Activated CD4-positive, alpha-beta T cell treated with anti-CD3 and anti-CD28 coated beads, Interleukin-2, amount 10 ng/mL, durations not matched to agents 24 days and 14 days (primary cell): ENCODE results near the gene ZNRD2. TPM values are rescaled to one million over a fixed set of nuclear protein-coding genes. Genes with fewer than 3 reads are reported as not detected.

Source experiments
- DNase-seq: peaks from one replicate; pipeline ENCODE4 v3.0.0; 2022
- H3K27ac Mint-ChIP-seq: one replicate; pipeline ENCODE4 v1.8.0; 2022; ENCODE audit warnings: mild to moderate bottlenecking, mixed read lengths
- H3K27me3 Mint-ChIP-seq: one replicate; pipeline ENCODE4 v1.8.0; 2022; ENCODE audit warnings: mixed read lengths
- H3K36me3 Mint-ChIP-seq: one replicate; pipeline ENCODE4 v1.8.0; 2022; ENCODE audit warnings: low read depth, mild to moderate bottlenecking, mixed read lengths
- H3K4me1 Mint-ChIP-seq: one replicate; pipeline ENCODE4 v1.8.0; 2021; ENCODE audit warnings: mixed read lengths
- H3K4me3 Mint-ChIP-seq: one replicate; pipeline ENCODE4 v1.8.0; 2022; ENCODE audit warnings: mild to moderate bottlenecking, moderate library complexity, mixed read lengths
- H3K9me3 Mint-ChIP-seq: one replicate; pipeline ENCODE4 v1.8.0; 2021; ENCODE audit warnings: mixed read lengths
- intact Hi-C: fragments of 100-400 bp; cut with micrococcal nuclease; formaldehyde crosslinking; loops from one replicate; pipeline ENCODE4 v1.15.1; 2023
- total RNA-seq: library from RNA; stranded (reverse); gene quantifications from 2 replicates; pipeline ENCODE4 v1.2.3, GENCODE V29; 2022

The ZNRD2 gene
- total RNA-seq, 1 donor from 2014 or later = 83.3 TPM

DNA sequence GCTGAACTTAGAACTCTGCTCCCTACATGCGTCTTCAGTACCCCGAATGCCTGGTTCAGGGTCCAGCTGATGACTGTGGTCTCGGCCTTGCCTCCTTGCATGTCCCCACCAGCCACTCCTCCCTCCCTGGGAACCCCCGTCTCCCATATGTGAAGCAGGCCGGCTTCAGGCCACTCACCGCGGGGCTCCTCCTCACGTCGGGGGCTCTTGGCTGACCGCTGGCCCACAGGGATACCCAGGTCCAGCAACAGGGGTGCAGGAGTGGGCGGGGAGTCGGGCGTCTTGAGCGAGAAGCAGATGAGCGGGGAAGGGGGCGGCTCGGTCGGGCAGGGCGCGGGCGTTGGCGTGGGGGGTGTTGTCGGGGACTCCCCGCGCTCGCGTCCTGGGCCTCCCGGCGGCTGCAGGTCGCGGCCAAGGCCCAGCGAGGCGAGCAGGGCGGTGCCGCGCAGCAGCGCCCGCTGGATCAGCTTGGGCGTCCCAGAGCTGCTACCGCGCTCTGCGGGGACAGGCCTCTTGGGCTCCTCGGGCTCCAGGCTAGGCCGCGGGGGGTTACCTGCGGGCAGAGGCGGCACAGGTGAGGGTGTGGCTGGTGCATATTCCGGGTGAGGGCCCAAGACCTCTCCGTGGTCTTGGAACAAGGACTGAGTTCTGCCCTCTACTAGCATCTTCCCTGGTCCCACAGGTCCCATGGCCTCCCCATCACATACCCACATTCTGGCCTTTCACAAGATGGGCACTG, 29.1 kb downstream of the ZNRD2 start:
- no peak overlapping the region for H3K27ac Mint-ChIP-seq

DNA sequence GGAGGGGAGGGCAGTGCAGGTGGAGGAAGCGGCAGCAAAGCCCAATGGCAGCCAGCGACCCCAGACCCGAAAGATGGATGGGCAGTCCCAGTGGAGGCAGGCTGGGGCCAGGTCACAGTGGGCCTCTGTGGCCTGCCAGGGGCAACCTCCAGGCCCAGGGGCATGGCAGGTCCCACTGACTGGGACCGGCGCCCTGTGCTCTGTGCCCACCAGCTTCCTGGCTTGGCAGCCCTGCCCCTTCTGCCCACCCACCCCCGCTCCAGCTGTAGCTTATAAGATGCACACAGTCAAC, 29.6 kb downstream of the ZNRD2 start:
- intact Hi-C loops = no loop called here
- Mint-ChIP-seq H3K27me3 (no peaks in the 10 kb centered on the region), H3K4me3 (no peak overlapping the region), H3K9me3 (no peaks in the 10 kb centered on the region), H3K27ac (no peak overlapping the region), H3K4me1 (peaks cover 7% of the 10 kb centered on the region), H3K36me3 (peaks cover 34% of the 10 kb centered on the region)
- DNase-seq = no peak

More for the DNA sequence above, 29.1 kb downstream of the ZNRD2 start:
- peaks cover 33% of the 10 kb centered on the region for H3K36me3 Mint-ChIP-seq
- no peak overlapping the region for H3K4me3 Mint-ChIP-seq
- intact Hi-C loops = no loop called here
- no peak for DNase-seq
- no peaks in the 10 kb centered on the region for H3K27me3 Mint-ChIP-seq
- no peaks in the 10 kb centered on the region for H3K9me3 Mint-ChIP-seq
- H3K4me1 Mint-ChIP-seq = peaks cover 9% of the 10 kb centered on the region

DNA sequence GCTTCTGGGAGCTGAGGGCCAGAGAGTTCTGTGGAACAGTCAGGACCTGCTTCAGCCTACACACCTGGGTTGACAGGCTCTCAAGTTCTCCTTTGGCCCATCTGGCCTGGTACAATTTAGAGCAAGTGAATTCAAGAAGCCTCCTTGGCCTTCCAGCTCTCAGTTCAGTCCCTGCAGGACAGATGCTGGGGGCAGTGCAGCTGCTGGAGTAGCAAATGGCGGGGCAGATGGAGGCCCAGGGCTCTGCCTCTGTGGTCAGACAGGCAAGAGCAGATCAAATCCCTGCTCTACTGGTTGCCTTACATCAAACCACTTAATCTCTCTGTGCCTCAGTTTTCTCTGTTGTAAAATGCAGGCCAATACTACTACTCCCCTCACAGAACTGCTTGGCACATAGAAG, 34.0 kb downstream of the ZNRD2 start:
- H3K27ac Mint-ChIP-seq = no peak overlapping the region
- no peaks in the 10 kb centered on the region for H3K9me3 Mint-ChIP-seq
- peaks cover 4% of the 10 kb centered on the region for H3K4me1 Mint-ChIP-seq
- H3K36me3 Mint-ChIP-seq = peaks cover 46% of the 10 kb centered on the region
- no peaks in the 10 kb centered on the region for H3K27me3 Mint-ChIP-seq
- no peak for DNase-seq
- intact Hi-C loops = no loop called here
- no peak overlapping the region for H3K4me3 Mint-ChIP-seq

DNA sequence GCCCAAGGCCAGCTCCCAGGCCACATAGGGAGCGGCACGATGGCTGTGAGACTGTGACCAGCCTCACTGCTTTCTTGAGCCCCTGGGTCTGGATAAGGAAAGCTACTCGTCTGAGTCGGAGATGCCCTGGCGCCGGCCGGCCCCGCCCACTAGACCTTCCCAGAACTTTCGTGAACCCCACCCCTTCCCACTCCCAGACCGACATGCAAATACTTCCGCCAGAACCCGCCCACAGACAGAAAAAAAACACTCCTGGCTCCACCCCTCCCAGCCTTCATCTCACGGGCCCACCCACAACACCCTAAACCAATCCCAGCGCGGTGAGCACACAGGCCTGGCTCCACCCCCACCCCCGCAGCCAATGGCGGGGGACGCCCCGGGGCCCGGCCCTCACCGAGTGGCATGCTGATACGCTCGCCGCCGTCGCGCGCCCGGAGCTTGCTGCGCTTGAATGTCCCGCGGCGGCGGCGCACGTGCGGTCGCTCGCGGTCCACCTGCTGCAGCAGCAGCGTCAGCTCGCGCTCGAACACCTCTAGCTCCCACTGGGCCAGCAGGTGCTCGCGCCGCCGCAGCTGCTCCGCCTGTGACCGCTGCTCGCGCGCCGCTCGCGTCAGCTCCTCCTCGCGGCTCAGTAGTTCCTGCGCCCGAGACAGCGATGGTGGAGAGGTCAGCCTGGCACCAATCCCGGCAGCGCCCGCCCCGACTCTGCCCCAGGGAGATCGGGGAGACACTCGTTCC, 36.8 kb downstream of the ZNRD2 start:
- no peak overlapping the region for H3K4me3 Mint-ChIP-seq
- intact Hi-C loops = no loop called here
- peaks cover 55% of the 10 kb centered on the region for H3K36me3 Mint-ChIP-seq
- no peak for DNase-seq
- no peaks in the 10 kb centered on the region for H3K9me3 Mint-ChIP-seq
- no peaks in the 10 kb centered on the region for H3K27me3 Mint-ChIP-seq
- H3K27ac Mint-ChIP-seq = no peak overlapping the region
- peaks cover 26% of the 10 kb centered on the region for H3K4me1 Mint-ChIP-seq

DNA sequence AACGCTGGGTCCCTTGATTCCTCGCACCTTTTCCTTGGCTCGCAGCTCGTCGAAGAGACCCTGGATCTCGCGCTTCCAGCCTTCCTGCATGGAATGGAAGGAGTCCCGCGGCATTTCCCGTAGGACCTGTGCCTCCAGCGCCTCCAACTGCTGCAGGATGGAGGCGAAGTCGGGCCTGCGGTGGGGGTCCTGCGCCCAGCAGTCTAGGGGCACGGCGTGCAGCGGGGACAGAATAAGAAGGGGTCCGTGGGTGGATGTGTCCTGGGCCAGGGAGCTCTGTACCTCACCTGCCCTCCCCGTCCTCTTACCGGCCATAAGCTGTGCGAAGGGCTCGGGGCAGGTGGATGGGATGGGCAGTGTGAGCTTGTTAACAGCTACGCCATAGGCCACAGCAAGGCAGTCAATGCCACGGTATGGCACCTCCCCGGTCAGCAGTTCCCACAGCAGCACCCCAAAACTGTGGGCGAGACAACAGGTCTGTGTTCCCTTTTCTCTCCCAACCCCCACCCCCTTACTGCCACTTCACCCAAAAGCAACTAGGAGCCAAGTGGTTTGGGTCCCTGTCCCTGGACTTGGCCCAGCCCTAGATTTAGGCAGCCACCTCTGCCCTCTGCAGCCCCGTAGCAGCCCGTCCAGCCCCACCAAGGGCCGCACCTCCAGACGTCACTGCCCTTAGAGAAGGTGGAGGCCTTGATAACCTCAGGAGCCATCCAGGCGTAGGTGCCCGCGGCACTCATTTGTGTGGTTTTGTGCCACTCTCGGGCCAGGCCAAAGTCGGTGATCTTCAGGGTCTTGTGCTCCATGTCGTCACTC, 37.5 kb downstream of the ZNRD2 start:
- peaks cover 60% of the 10 kb centered on the region for H3K36me3 Mint-ChIP-seq

DNA sequence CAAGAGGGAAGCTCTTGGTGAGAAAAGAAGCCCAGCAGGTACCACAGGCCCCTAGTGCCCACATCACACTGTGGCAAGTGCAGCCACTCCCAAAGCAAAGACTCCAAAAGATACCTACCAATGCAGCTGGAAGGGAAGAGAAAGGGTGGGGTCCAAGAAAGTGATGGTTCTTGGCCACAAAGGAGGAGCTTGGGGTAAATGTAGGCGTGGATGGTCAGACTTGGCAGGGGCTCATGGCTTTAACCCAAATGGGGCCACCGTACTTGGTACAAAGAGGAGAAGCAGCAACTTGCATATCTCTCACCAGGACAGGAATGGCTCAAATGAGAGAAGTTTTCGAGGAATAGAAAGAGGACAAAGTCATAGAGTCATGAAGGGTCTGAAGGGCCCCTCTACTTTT, 39.0 kb downstream of the ZNRD2 start:
- DNase-seq = no peak
- H3K36me3 Mint-ChIP-seq = peaks cover 54% of the 10 kb centered on the region
- peaks cover 36% of the 10 kb centered on the region for H3K4me1 Mint-ChIP-seq
- intact Hi-C loops = no loop called here
- H3K27me3 Mint-ChIP-seq = no peaks in the 10 kb centered on the region
- no peaks in the 10 kb centered on the region for H3K9me3 Mint-ChIP-seq
- H3K27ac Mint-ChIP-seq = peak overlapping the region; percentile 22
- H3K4me3 Mint-ChIP-seq = peak overlapping the region; percentile 16

More for the DNA sequence above, 37.5 kb downstream of the ZNRD2 start:
- Mint-ChIP-seq H3K27me3 (no peaks in the 10 kb centered on the region), H3K4me1 (peaks cover 31% of the 10 kb centered on the region), H3K4me3 (no peak overlapping the region), H3K27ac (no peak overlapping the region), H3K9me3 (no peaks in the 10 kb centered on the region)
- DNase-seq = no peak
- intact Hi-C loops = no loop called here

DNA sequence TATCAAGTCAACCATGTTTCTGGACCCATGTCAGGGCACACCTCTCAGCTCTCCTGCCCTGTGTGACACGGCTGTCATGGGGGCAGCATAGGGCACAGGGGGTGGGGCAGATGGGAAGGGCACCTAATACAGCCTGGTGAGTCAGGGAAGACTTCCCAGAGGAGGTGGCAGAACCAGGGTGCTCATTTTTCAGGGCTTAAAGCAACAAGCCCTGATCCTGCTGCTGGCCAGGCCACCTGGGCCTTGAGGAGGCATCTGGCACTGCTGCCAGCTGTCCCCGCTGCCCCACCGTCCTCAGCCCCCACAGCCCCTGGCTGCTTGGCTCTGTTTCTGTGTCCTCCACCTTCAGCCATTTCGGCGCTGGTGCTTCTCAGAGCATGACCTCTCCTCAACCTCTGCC, 39.4 kb downstream of the ZNRD2 start:
- H3K27ac Mint-ChIP-seq = peak overlapping the region; percentile 78
- intact Hi-C loops = no loop called here
- peaks cover 51% of the 10 kb centered on the region for H3K36me3 Mint-ChIP-seq

DNA sequence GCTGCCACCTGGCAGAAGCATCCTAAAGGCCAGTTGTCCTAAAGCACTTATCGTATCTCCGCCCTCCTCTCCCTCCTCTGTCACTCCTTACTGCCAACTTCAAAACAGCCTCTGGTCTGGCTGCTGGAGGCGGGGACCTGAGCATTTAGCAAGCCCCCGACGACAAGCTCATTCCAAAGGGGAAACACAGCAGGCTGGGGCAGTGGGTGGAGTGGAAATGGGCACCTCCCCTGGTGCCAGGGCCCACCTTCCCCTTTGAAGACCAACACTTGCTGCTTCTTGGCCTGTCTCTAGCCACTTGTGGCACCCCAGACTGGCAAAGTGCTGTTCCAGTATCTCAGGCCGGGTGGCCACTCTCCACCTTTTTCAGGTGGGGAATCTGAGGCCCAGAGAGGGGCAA, 40.1 kb downstream of the ZNRD2 start:
- Mint-ChIP-seq H3K36me3 (peaks cover 53% of the 10 kb centered on the region), H3K4me1 (peaks cover 39% of the 10 kb centered on the region), H3K27me3 (peaks cover under 1% of the 10 kb centered on the region), H3K4me3 (peak overlapping the region; percentile 97), H3K9me3 (no peaks in the 10 kb centered on the region), H3K27ac (peak overlapping the region; percentile 78)
- intact Hi-C loops = no loop called here
- DNase-seq = no peak

More for the DNA sequence above, 39.4 kb downstream of the ZNRD2 start:
- Mint-ChIP-seq H3K4me3 (peak overlapping the region; percentile 97), H3K9me3 (no peaks in the 10 kb centered on the region), H3K4me1 (peaks cover 36% of the 10 kb centered on the region), H3K27me3 (no peaks in the 10 kb centered on the region)
- DNase-seq = no peak

DNA sequence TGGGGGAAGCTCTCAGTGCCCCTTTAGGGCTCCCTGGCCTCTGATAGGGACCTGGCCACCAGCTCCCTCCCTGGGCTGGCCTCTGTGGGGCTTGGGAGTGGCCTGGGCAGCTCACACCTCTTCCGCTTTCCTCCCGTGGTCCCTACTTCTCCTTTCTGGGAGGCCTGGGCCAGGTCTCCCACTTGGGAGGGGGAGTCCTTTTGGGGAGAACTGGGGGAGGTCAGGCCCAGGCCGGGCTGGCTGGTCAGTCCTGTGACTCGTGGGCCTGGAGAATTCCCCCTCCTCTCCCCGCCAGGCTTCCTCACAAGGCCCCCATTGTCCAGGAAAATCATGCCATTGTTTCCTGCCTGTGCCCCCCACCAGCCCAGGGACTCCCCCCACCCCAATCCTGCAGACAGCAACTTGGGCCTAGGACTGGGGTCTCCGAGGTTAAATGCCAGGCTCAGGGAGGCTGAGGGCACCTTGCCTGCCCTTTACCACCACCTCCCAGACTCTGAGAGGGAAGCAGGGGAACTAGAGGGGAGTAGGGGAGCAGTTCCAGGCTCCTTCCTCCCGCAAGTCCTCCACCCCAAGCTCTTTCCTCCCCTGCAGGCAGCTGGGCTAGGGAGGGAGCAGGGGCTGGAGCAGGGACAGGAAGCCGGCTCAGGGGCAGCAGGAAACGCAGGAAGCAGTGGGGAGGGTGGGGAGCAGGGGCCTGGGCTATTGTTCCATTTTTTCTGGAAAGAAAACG, 40.9 kb downstream of the ZNRD2 start:
- Mint-ChIP-seq H3K27ac (peak overlapping the region; percentile 78), H3K9me3 (no peaks in the 10 kb centered on the region), H3K27me3 (peaks cover 3% of the 10 kb centered on the region), H3K4me3 (peak overlapping the region; percentile 97), H3K4me1 (peaks cover 41% of the 10 kb centered on the region), H3K36me3 (peaks cover 50% of the 10 kb centered on the region)
- intact Hi-C loops = no loop called here
- no peak for DNase-seq

DNA sequence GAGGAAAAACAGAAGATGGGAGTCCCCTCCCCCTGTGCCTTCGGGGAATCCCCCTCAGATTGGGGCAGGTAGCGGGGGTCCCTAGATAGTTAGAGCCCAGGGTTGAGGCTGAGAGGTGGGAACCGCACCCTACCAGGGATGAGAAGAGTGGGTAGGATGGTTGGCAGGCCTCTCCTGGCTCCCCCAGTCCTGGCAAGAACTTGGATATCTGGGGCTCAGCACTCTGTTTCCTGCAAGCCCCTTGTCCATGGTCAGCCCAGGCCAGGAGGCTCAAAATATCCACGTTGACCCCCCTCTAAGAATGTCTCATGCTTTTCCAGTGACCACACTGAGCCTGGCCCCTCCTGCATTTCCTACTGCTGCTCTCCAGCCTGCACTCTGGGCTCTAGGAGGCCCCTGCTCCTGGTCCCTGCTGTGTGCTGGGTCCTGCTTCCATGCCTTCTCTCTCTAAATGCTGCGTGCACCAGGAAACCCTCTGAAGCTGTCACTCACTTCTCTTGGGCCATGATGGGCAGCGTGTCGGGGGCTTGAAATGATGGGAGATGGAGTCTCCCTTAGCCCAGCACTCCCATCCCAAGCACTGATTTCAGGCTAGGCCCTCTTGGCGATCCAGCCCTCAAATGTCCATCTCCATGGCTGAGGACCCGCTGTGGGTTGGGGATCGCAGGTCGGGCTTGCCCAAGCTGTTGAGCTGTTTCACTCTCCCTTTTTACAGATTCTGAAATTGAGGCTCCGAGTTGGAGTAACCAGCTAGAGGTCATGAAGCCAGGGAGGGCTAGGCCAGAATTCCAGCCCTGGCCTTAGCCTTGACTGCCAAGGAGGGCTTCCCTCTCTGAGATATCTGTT, 41.7 kb downstream of the ZNRD2 start:
- H3K4me1 Mint-ChIP-seq = peaks cover 48% of the 10 kb centered on the region
- H3K4me3 Mint-ChIP-seq = peak overlapping the region; percentile 97
- no peaks in the 10 kb centered on the region for H3K9me3 Mint-ChIP-seq
- intact Hi-C loops = no loop called here
- peaks cover 51% of the 10 kb centered on the region for H3K36me3 Mint-ChIP-seq
- peaks cover 3% of the 10 kb centered on the region for H3K27me3 Mint-ChIP-seq
- DNase-seq = no peak
- peak overlapping the region; percentile 90 for H3K27ac Mint-ChIP-seq

DNA sequence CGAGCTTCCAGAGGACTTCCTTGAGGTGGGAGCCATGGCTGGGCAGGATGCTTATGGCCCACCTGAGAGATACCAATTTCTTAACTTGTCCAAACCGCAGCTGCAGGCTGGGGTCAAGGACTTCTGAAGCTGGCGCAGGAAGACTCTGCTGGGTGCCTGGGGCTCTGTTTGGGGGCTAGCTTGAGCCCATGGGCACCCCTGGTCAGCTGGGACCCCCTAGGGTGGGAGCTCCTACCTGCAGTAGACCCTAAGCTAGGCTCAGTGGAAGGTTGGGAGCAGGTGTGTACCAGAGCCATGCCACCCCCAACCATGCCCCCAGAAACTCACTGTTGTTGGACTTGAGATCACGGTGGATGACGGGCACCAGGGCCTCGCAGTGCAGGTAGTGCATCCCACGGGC, 42.4 kb downstream of the ZNRD2 start:
- DNase-seq = no peak
- Mint-ChIP-seq H3K27ac (peak overlapping the region; percentile 90), H3K4me3 (peak overlapping the region; percentile 97), H3K4me1 (peaks cover 49% of the 10 kb centered on the region), H3K27me3 (peaks cover 3% of the 10 kb centered on the region), H3K36me3 (peaks cover 52% of the 10 kb centered on the region), H3K9me3 (no peaks in the 10 kb centered on the region)
- intact Hi-C loops = no loop called here

DNA sequence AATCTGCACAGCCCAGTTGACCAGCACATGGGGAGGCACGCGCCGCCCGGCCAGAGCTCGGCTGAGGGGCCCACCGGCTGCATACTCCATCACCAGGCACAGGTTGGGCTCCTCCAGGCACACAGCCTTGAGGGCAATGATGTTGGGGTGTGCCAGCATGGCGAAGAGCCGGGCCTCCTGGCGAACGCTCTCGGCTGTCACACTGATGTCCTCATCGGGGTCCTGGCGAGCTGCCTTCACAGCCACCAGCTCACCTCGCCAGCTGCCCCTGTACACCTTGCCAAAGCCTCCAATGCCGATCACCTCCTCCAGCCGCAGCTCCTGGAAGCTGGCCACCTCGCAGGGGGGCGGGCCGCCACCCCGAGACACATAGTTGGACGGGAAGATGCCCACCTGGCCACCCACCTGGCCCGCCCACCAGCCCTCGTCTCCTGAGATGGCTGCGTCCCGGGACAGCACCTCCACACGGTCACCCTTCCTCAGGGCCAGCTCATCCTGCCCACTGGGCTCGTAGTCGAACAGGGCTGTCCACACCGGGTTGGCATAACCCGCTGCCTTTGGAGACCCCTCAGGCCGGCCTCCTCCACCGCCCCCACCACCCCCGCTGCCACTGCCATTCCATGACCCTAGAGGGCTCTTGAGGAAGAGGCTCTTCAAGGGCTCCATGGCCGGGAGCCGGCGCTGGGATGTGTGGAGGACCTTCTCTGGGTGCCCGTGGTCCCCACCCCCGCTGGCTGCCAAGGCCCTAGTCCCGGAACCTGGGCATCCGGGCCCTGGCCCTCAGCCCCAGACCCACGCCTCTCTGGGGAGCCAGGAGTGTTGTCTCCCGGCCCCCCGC, 43.0 kb downstream of the ZNRD2 start:
- peaks cover 50% of the 10 kb centered on the region for H3K36me3 Mint-ChIP-seq
- H3K4me3 Mint-ChIP-seq = peak overlapping the region; percentile 97
- H3K27me3 Mint-ChIP-seq = peaks cover 3% of the 10 kb centered on the region
- intact Hi-C loops = no loop called here
- peak; percentile 74 for DNase-seq
- peaks cover 49% of the 10 kb centered on the region for H3K4me1 Mint-ChIP-seq
- H3K9me3 Mint-ChIP-seq = no peaks in the 10 kb centered on the region
- peak overlapping the region; percentile 67 for H3K27ac Mint-ChIP-seq
